DMS 273 (cell line): Measurements from ENCODE around the gene HINT2.

Experiments used
- DNase-seq: peaks from one replicate; lab custom pipeline; 2025; ENCODE audit not compliant: unreplicated experiment; lab: John Stamatoyannopoulos, UW

HINT2 gene

GRCh38 chr9:35812025-35812602 is 2.7 kb downstream of the HINT2 start, which contains the start of gene SPAG8:
Gene SPAG8 (minus strand): TSS chr9:35812262. CDS start chr9:35812147, 115 bp downstream.
- DNase-seq, result peak; percentile 98

DNA sequence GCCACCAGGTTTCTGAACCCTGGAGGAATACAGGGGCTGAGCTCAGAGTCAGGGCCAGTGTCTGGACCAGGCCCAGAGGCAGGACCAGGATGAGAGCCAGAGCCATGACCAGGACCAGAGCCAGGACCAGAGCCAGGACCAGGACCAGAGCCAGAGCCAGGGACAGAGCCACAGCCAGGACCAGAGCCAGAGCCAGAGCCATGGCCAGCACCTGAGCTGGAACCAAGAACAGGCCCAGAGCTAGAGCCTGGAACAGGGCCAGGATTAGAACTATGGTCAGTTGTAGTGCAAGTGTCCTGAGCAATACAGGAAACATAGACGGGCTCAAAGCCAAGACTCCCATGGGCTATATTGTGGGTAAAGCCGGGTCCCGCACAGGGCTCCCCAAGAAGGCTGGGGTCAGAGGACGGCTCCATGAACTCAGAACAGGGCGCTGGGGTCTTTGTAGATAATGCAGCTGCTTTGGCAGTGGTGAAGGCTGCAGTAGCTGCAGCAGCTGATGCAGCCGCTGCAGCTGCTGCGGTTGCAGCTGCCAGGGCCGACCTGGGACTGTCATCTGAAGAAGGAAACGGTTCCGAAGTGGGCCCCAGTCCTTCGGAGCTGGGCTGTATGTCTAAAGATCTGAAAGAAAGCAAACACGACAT is 3.3 kb downstream of the HINT2 start:
- DNase-seq, result peak; percentile 32

- DNase-seq, result no peak
These were observed 4.7 kb downstream of the HINT2 start for GRCh38 chr9:35810122-35810521.

DNA sequence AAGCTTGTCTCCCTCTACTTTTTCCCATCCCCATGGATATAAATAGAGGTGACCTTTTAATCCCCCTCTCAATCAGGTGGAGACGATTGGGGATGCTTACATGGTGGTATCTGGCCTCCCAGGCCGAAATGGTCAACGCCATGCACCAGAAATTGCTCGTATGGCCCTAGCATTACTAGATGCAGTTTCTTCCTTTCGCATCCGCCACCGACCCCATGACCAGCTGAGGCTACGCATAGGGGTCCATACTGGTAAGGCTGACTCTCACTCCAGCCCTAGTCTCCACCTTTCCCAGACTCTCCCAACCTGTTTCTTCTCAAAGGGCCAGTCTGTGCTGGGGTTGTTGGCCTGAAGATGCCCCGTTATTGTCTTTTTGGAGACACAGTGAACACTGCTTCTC is 6.4 kb downstream of the HINT2 start:
- DNase-seq, result no peak

GRCh38 chr9:35806101-35806500 is 8.7 kb downstream of the HINT2 start:
- DNase-seq, result no peak

- DNase-seq, result no peak
These were observed 13.3 kb downstream of the HINT2 start for GRCh38 chr9:35801328-35802128.

GRCh38 chr9:35800530-35800929 is 14.3 kb downstream of the HINT2 start:
- DNase-seq, result no peak

DNA sequence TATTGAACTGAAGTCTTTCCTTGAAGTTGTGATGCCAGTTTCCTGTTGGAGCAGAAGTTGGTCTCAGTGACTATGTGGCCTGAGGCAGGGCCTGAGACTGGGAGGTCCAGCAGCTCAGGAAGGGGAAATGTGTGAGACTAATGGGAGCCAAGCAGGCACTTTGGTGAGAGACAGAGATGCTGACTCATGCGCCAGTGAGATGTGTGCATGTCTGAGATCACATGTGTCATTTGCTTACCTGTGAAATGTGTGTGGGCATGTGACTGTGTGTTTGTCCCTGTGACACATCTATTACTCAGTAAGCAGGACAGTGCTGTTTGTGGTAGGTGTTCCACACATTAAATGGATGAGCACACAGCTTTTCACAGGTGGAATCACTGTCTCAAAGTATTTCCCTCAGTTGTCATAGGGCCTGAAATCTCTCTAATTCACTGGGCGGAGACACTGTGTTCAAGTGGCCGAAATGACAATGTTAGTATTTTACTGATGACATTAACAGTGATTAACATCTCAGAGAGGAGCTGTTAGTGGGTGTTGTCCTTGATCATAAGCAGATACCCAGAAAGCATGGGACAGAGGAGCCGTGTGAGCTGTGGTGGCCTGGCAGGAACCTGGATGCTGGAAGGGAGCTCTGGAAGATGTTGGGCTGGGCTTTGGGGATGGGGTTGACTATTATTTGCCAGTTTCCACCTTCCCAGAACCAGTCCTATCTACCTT is 16.0 kb downstream of the HINT2 start:
- no peak for DNase-seq

- no peak for DNase-seq
These were observed 17.3 kb downstream of the HINT2 start for GRCh38 chr9:35797311-35798109.

GRCh38 chr9:35795695-35796094 is 19.1 kb downstream of the HINT2 start:
- no peak for DNase-seq

GRCh38 chr9:35793461-35793860 is 21.4 kb downstream of the HINT2 start:
- DNase-seq, result no peak

GRCh38 chr9:35792826-35793225 is 22.0 kb downstream of the HINT2 start:
- no peak for DNase-seq

GRCh38 chr9:35792024-35792813 is 22.6 kb downstream of the HINT2 start:
- no peak for DNase-seq

DNA sequence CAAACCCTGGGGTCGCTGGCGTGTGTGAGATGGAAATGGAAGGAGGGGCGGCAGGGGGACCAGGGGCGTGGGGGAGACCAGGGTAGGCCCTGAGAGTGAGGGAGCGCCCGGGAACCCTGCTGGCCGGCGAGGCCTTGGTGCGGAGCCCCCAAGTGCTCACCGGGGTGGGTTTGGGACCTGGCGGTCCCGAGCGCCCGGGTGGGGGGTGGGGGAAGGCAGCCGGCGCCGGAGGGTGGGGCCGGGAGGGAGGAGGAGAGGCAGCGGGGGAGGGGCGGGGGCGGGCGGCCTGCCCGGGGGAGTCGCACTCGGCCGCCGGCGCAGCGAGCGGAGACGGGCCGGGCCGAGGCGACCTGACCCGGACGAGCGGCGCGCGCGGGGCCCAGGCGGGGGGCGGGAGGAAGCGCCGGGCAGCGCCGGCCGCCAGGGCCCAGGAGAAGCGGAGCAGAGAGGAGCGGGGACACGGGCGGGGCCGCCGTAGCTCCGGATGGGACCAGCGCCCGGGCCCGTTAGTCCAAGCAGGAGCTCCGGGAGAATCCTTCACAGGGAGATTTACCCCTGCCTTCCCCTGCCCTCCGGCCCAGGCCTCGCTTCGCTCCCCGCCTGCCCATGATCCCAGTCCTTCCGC is 23.4 kb downstream of the HINT2 start, which contains the start of gene NPR2:
NPR2 (plus strand) TSS at position 295 of the 625 bp plus-strand sequence. CDS start 818 bp downstream, outside the sequence.
- peak; percentile 29 for DNase-seq

DNA sequence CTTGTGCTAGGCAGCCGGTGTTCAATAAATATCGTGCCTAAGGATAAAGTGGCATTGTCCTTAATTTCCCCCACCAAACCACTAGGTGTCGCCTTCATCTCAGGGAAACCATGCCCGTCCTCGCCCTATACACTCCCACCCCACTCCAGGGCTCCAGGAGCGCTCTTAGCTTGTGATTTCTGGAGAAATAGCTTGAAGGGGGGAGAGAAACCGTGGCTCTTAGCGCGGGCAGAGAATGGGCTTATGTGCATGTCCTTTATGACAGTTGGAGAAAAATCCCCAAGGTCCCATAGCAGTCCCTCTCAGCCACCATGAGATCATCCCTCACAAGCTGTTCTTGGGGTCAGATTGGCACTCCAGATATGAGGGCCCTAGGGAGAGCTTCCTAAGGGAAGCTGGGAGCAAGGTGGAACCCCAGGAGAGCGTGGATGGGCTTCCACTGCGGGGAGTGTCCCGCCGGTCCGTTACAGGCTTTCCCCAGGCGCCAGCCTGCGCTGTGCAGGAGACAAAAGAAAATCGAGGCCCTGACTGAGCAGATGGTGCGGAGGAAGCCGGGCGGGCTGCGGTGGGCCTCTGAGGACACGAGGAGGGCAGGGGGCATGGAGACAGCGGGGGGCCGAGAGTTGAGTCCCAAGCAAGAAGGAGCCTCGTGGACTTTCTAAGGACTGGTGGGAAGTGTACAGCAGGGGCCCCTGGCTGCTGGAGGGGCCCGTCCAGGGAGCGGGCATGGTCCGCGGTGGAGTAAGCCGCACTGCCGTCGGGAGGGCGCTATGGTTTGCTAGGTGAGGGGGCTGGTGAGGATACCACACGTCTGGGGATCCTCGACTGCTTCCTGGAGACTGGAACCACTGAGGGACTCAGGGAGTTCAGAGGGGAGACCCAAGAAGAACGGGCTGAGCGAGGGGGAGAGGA is 24.2 kb downstream of the HINT2 start:
- DNase-seq, result peak; percentile 87

DNA sequence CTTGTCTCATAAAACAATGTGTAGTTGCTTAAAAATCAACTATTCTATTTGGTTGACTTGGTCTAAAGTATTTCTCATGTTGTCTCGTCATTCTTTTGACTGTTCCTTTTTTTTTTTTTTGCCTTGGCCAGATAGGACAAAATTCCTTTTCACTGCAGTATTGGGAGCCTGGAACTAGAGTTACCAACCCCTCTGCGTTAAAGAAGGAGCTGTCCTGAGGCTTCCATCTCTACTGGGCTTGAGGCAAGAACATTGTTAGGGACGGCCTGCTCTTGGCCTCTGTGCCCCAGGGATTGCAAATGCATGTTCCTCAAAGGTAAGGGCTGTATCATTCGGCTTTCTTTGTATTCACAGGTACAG is 24.8 kb downstream of the HINT2 start:
- no peak for DNase-seq

- DNase-seq, result no peak
These were observed 25.3 kb downstream of the HINT2 start for GRCh38 chr9:35789541-35789940.

DNA sequence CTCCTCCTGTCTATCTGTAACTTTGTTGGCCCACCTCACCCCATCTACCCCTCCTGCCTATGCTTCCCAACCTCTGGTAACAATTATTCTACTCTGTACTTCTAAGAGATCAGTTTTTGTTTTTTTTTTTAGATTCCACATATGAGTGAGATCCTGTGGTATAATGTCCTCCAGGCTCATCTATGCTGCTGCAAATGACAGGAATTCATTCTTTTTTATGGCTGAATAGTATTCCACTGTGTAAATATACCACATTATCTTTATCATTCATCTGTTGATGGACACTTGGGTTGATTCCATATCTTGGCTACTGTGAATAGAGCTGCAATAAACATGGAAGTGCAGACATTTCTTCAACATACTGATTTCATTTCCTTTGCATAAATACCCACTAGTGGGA is 31.4 kb downstream of the HINT2 start:
- DNase-seq, result no peak
